HepG2 (cell line): Measurements from ENCODE around the gene DOK7. TPM values are rescaled to one million over a fixed set of nuclear protein-coding genes. Genes with fewer than 3 reads are reported as not detected.

Source experiments
- CEBPB ChIP-seq: IDR thresholded peaks from 2 replicates; pipeline ENCODE4 v1.6.1; 2011; ENCODE audit warnings: low read depth, low read length, improper control_type of control experiment, borderline replicate concordance
- FOXA3 ChIP-seq: IDR thresholded peaks from 2 replicates; pipeline ENCODE4 v1.6.1; 2016; ENCODE audit warnings: missing genetic modification reagents, missing compliant biosample characterization
- GABPA ChIP-seq, 2 experiments: IDR thresholded peaks; 2 replicates each; pipeline ENCODE4 v1.6.1; 2011 to 2016; ENCODE audit warnings: low read depth in 2 of 2, low read length in 1 of 2, missing biosample characterization in 1 of 2, missing genetic modification characterization in 1 of 2
- ZFP91 ChIP-seq: sonication (generic); formaldehyde crosslinking; IDR thresholded peaks from 2 replicates; pipeline ENCODE4 v1.9.0; 2022; ENCODE audit warnings: missing genetic modification reagents, mild to moderate bottlenecking, borderline replicate concordance
- ZNF24 ChIP-seq: fragments of 450-650 bp; IDR thresholded peaks from 2 replicates; pipeline ENCODE4 v1.6.1; 2017; ENCODE audit warnings: antibody characterized with exemption, mild to moderate bottlenecking
- ZNF609 ChIP-seq: sonication (generic); formaldehyde crosslinking; IDR thresholded peaks from 2 replicates; pipeline ENCODE4 v1.4.0; 2020; ENCODE audit warnings: mild to moderate bottlenecking, missing genetic modification reagents, borderline replicate concordance
- ZSCAN25 ChIP-seq: sonication (generic); formaldehyde crosslinking; IDR thresholded peaks from 2 replicates; pipeline ENCODE4 v1.8.0; 2022; ENCODE audit warnings: mild to moderate bottlenecking, missing genetic modification reagents
- polyA plus RNA-seq, 8 experiments: library from polyadenylated mRNA; depleted of rRNA in 3 of 8; stranded (reverse) in 7 of 8; unstranded in 1 of 8; fragments of >200 nt; fragmentation: Illumina TruSeq in 4 of 8; extraction: Trizol in 4 of 8; gene quantifications; 2 replicates each; pipeline versions ENCODE4 v1.2.1 to v1.2.3, GENCODE V29; 2011 to 2016; ENCODE audit warnings: low read depth in 4 of 8, missing spikeins in 1 of 8, mixed read lengths in 1 of 8; ENCODE audit not compliant: insufficient read depth in 1 of 8
- total RNA-seq, 5 experiments: library from RNA; depleted of rRNA; stranded (reverse); fragments of >200 nt; fragmentation: Illumina TruSeq; extraction: Trizol; gene quantifications; 2 replicates each; pipeline ENCODE4 v1.2.3, GENCODE V29; 2016; ENCODE audit warnings: low read depth in 1 of 5
- TF ChIP-seq, protein P1 (sequence below): sonication (generic); formaldehyde crosslinking; IDR thresholded peaks from 2 replicates; pipeline ENCODE4 v1.5.1; 2020; ENCODE audit warnings: missing genetic modification reagents, mild to moderate bottlenecking, borderline replicate concordance
- TF ChIP-seq, protein P2 (sequence below), 2 experiments: sonication (generic) in 1 of 2; formaldehyde crosslinking in 1 of 2; IDR thresholded peaks; 2 replicates each; pipeline versions ENCODE4 v1.6.1 to v1.9.0; 2014 to 2022; ENCODE audit warnings: antibody characterized with exemption in 1 of 2, borderline replicate concordance in 1 of 2, inconsistent platforms in 1 of 2, low read depth in 1 of 2, missing genetic modification reagents in 1 of 2
- TF ChIP-seq, protein P3 (sequence below): IDR thresholded peaks from 2 replicates; pipeline ENCODE4 v1.6.1; 2016; ENCODE audit warnings: missing genetic modification reagents, missing compliant biosample characterization

The DOK7 gene
- total and polyA plus RNA-seq, 2 of the 13 experiments (the other 11 are each of a cell fraction or from before 2014, with no cell fraction given), result 0.03 to 0.07 TPM

- TF ChIP-seq, protein P1, sequence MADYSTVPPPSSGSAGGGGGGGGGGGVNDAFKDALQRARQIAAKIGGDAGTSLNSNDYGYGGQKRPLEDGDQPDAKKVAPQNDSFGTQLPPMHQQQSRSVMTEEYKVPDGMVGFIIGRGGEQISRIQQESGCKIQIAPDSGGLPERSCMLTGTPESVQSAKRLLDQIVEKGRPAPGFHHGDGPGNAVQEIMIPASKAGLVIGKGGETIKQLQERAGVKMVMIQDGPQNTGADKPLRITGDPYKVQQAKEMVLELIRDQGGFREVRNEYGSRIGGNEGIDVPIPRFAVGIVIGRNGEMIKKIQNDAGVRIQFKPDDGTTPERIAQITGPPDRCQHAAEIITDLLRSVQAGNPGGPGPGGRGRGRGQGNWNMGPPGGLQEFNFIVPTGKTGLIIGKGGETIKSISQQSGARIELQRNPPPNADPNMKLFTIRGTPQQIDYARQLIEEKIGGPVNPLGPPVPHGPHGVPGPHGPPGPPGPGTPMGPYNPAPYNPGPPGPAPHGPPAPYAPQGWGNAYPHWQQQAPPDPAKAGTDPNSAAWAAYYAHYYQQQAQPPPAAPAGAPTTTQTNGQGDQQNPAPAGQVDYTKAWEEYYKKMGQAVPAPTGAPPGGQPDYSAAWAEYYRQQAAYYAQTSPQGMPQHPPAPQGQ, result 0 out of 2 replicates have a peak, but pooled peaks have one; percentile 70
- no peak for TF ChIP-seq ZNF24
- no peak for TF ChIP-seq ZNF609 (CRISPR knock-in tag)
- TF ChIP-seq CEBPB, result no peak
- TF ChIP-seq ZSCAN25 (CRISPR knock-in tag), result 0 out of 2 replicates have a peak, but pooled peaks have one; percentile 32
- 0 out of 2 replicates have a peak, but pooled peaks have one; percentile 14 for TF ChIP-seq FOXA3 (CRISPR knock-in tag)
- TF ChIP-seq ZFP91 (CRISPR knock-in tag), result peak; percentile 68; the same call in 1 of the 2 replicates
- TF ChIP-seq, protein P2, sequence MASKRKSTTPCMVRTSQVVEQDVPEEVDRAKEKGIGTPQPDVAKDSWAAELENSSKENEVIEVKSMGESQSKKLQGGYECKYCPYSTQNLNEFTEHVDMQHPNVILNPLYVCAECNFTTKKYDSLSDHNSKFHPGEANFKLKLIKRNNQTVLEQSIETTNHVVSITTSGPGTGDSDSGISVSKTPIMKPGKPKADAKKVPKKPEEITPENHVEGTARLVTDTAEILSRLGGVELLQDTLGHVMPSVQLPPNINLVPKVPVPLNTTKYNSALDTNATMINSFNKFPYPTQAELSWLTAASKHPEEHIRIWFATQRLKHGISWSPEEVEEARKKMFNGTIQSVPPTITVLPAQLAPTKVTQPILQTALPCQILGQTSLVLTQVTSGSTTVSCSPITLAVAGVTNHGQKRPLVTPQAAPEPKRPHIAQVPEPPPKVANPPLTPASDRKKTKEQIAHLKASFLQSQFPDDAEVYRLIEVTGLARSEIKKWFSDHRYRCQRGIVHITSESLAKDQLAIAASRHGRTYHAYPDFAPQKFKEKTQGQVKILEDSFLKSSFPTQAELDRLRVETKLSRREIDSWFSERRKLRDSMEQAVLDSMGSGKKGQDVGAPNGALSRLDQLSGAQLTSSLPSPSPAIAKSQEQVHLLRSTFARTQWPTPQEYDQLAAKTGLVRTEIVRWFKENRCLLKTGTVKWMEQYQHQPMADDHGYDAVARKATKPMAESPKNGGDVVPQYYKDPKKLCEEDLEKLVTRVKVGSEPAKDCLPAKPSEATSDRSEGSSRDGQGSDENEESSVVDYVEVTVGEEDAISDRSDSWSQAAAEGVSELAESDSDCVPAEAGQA (IDR thresholded peaks at IDR 0.05; ENCODE audit: low read depth), result no peak
- TF ChIP-seq, protein P2 (CRISPR knock-in tag; IDR thresholded peaks at IDR 0.05; ENCODE audit: borderline replicate concordance), result 0 out of 2 replicates have a peak, but pooled peaks have one; percentile 38
- no peak for TF ChIP-seq GABPA (IDR thresholded peaks at IDR 0.05; ENCODE audit: low read depth, low read length)
- peak; percentile 36; the same call in 1 of the 2 replicates for TF ChIP-seq GABPA (CRISPR knock-in tag; IDR thresholded peaks at IDR 0.05; ENCODE audit: low read depth)
- TF ChIP-seq, protein P3, sequence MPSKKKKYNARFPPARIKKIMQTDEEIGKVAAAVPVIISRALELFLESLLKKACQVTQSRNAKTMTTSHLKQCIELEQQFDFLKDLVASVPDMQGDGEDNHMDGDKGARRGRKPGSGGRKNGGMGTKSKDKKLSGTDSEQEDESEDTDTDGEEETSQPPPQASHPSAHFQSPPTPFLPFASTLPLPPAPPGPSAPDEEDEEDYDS (CRISPR knock-in tag), result peak; percentile 71
Measured at GRCh38 chr4:3531879-3532750, 69.0 kb downstream of the DOK7 start, which contains the start of gene LRPAP1 (continued).
